Erythroblast (primary cell): ENCODE data around the gene GPHB5.

Source experiments
- GATA1 ChIP-seq: IDR thresholded peaks from 2 replicates; pipeline ENCODE4 v1.6.1; 2011; ENCODE audit warnings: low read depth, mild to moderate bottlenecking, control low read depth, low read length, moderate library complexity
- POLR2A ChIP-seq: IDR thresholded peaks from 2 replicates; pipeline ENCODE4 v1.6.1; 2011; ENCODE audit warnings: mild to moderate bottlenecking, low read length

DNA sequence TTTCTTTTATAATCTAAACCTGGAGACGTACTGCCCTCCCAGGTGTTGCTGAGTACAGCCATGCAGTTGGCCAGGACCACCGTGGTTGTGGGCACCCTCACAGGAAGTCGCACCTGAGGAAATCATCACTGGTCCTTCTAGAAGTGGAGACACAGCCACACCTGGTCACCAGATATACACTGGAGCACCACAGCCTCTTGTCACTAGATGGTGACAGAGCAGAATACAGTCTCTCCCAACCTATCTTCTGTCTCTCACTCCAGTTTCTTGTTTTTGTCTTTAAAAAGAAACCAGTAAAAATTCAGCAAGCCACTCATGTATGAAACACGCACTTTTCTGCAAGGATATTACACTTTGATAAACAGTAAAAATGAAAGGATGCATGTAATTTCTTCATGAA, 43.1 kb upstream of the GPHB5 start:
- TF ChIP-seq POLR2A (no peak), GATA1 (no peak)
